Aorta (tissue), 5 donors: ENCODE results near the gene MFF. TPM values are rescaled to one million over a fixed set of nuclear protein-coding genes. Genes with fewer than 3 reads are reported as not detected.

Experiments
- ATAC-seq: fragments of 200-7000 bp; cut with Tn5 transposase; one replicate; pipeline ENCODE4 v1.9.1; 2022; ENCODE audit warnings: moderate library complexity; ENCODE audit not compliant: low FRiP score
- DNase-seq, 2 donors: peaks; one replicate each; pipeline ENCODE4 v3.0.0-alpha.2; 2020
- H3K27ac ChIP-seq, 2 donors: one replicate each; pipeline ENCODE4 v1.5.1; 2013; ENCODE audit warnings: low read length in 2 of 2, mild to moderate bottlenecking in 2 of 2, moderate library complexity in 2 of 2, control low read depth in 1 of 2, inconsistent platforms in 1 of 2, low read depth in 1 of 2
- H3K27me3 ChIP-seq, 2 donors: one replicate each; pipeline ENCODE4 v1.6.1; 2013; ENCODE audit warnings: control low read depth in 1 of 2, low read length in 1 of 2, mild to moderate bottlenecking in 1 of 2, moderate library complexity in 1 of 2; ENCODE audit not compliant: insufficient read depth in 2 of 2, control insufficient read depth in 1 of 2
- H3K36me3 ChIP-seq, 2 donors: one replicate each; pipeline ENCODE4 v1.6.1; 2013; ENCODE audit warnings: control low read depth in 1 of 2, low read length in 1 of 2, mild to moderate bottlenecking in 1 of 2; ENCODE audit not compliant: insufficient read depth in 2 of 2, control insufficient read depth in 1 of 2
- H3K4me1 ChIP-seq, 2 donors: one replicate each; pipeline ENCODE4 v1.6.1; 2013; ENCODE audit warnings: low read length in 2 of 2, control low read depth in 1 of 2, mild to moderate bottlenecking in 1 of 2, moderate library complexity in 1 of 2; ENCODE audit not compliant: insufficient read depth in 2 of 2, control insufficient read depth in 1 of 2
- H3K4me3 ChIP-seq, 2 donors: one replicate each; pipeline ENCODE4 v1.5.1; 2013; ENCODE audit warnings: low read length in 2 of 2, control low read depth in 1 of 2, mild to moderate bottlenecking in 1 of 2
- H3K9me3 ChIP-seq: one replicate; pipeline ENCODE4 v1.6.1; 2013; ENCODE audit warnings: mild to moderate bottlenecking, low read length; ENCODE audit not compliant: control insufficient read depth
- whole genome bisulfite sequencing, 2 donors: extraction: QIAGEN DNeasy Blood & Tissue Kit; methylation state at CpG; one replicate each; pipeline ENCODE4 v1.1.7; 2013; 5-methylcytosine and 5-hydroxymethylcytosine counted together
- intact Hi-C, 2 donors: fragments of 100-400 bp; cut with DNase I; formaldehyde crosslinking; loops; one replicate each; pipeline versions ENCODE4 v1.14.2 to v1.15.0; 2022
- polyA plus RNA-seq, 2 donors: library from polyadenylated mRNA; stranded (reverse); fragments of 200-250 nt; gene quantifications; one replicate each; pipeline ENCODE4 v1.2.3, GENCODE V29; 2013
- total RNA-seq, 2 donors: library from RNA; stranded (reverse); fragmentation: NEBNext Ultra II Directional; extraction: Animal tissue kit (Norgen Biotek cat#: 25700); gene quantifications; one replicate each; pipeline ENCODE4 v1.2.1, GENCODE V29; 2021
- donor health status: healthy with polysubstance abuse.
- donor health status: Bipolar disorder and iron deficiency.
- donor health status: DM: no; HTN: no; CAD: no.
- donor health status: DM: no; HTN: no; CAD: no.
- donor health status: DM: yes; HTN: yes; CAD: no.

The MFF gene
- total and polyA plus RNA-seq, 4 donors: 57.4 to 119 (median 87.2) TPM

GRCh38 chr2:227322530-227323205, 2.4 kb upstream of the MFF start:
- ATAC-seq (no peak), DNase-seq (no peak)
- H3K4me1 ChIP-seq: peaks cover 0 to 3% of the 10 kb centered on the region in 2 donors
- H3K4me3 ChIP-seq: no peak overlapping the region
- H3K9me3 ChIP-seq: no peaks in the 10 kb centered on the region
- H3K27me3 ChIP-seq: no peaks in the 10 kb centered on the region
- H3K27ac ChIP-seq: no peak overlapping the region
- 89 to 95% methylated on average over 5 of the region's 5 CpGs for WGBS, 2 donors
- H3K36me3 ChIP-seq: no peaks in the 10 kb centered on the region
- intact Hi-C loops: loop anchor here in 1 of 2 donors (10.0 kb wide), 1 partner anchor 142 kb away; no protein-coding TSS in a partner anchor

- DNase-seq: no peak
- peaks cover 0 to 3% of the 10 kb centered on the region in 2 donors for H3K4me1 ChIP-seq
- ATAC-seq: no peak
- intact Hi-C loops: loop anchor here in 1 of 2 donors (10.0 kb wide), 1 partner anchor 141 kb away; no protein-coding TSS in a partner anchor
- no peaks in the 10 kb centered on the region for H3K9me3 ChIP-seq
- no peaks in the 10 kb centered on the region for H3K27me3 ChIP-seq
- no peak overlapping the region for H3K4me3 ChIP-seq
- 97 to 98% methylated on average over 4 of the region's 4 CpGs for WGBS, 2 donors
- no peaks in the 10 kb centered on the region for H3K36me3 ChIP-seq
- H3K27ac ChIP-seq: no peak overlapping the region
Measured at GRCh38 chr2:227323818-227324217, 1.2 kb upstream of the MFF start.

- Histone ChIP-seq H3K4me3 (peak overlapping the region; percentile 85 to 97), H3K9me3 (no peaks in the 10 kb centered on the region), H3K27me3 (no peaks in the 10 kb centered on the region), H3K4me1 (peaks cover 0 to 3% of the 10 kb centered on the region in 2 donors), H3K36me3 (no peaks in the 10 kb centered on the region), H3K27ac (peak overlapping the region in 1 of 2 donors; percentile 73)
- 4 to 12% methylated on average over 6 of the region's 6 CpGs for WGBS, 2 donors
- no peak for ATAC-seq
- DNase-seq: no peak
- intact Hi-C loops: loop anchor here in 1 of 2 donors (10.0 kb wide), 1 partner anchor 140 kb away; no protein-coding TSS in a partner anchor
Measured at GRCh38 chr2:227324642-227324994, 433 bp upstream of the MFF start.

- H3K27ac ChIP-seq: peak overlapping the region in 1 of 2 donors; percentile 61
- 0% methylated on average over 13 of the region's 13 CpGs for WGBS, 2 donors
- ATAC-seq: peak; percentile 39
- no peaks in the 10 kb centered on the region for H3K9me3 ChIP-seq
- H3K4me1 ChIP-seq: peaks cover 0 to 3% of the 10 kb centered on the region in 2 donors
- intact Hi-C loops: loop anchor here (5.0 to 10.0 kb wide), 2 partner anchors 41 to 139 kb away; no protein-coding TSS in a partner anchor
- peak overlapping the region; percentile 95 to 97 for H3K4me3 ChIP-seq
- peak in 1 of 2 donors; percentile 60 for DNase-seq
- no peaks in the 10 kb centered on the region for H3K36me3 ChIP-seq
- no peaks in the 10 kb centered on the region for H3K27me3 ChIP-seq
Measured at GRCh38 chr2:227325839-227326195, 766 bp downstream of the MFF start.

- no peaks in the 10 kb centered on the region for H3K36me3 ChIP-seq
- no peaks in the 10 kb centered on the region for H3K9me3 ChIP-seq
- peaks cover 0 to 3% of the 10 kb centered on the region in 2 donors for H3K4me1 ChIP-seq
- H3K27ac ChIP-seq: no peak overlapping the region
- H3K4me3 ChIP-seq: no peak overlapping the region
- no peak for ATAC-seq
- 92 to 93% methylated on average over 6 of the region's 6 CpGs for WGBS, 2 donors
- intact Hi-C loops: loop anchor here (5.0 to 10.0 kb wide), 2 partner anchors 41 to 138 kb away; no protein-coding TSS in a partner anchor
- no peaks in the 10 kb centered on the region for H3K27me3 ChIP-seq
- no peak for DNase-seq
Measured at GRCh38 chr2:227326783-227327182, 1.7 kb downstream of the MFF start.

- Histone ChIP-seq H3K27ac (no peak overlapping the region), H3K27me3 (no peaks in the 10 kb centered on the region), H3K36me3 (peaks cover 3 to 5% of the 10 kb centered on the region in 2 donors), H3K9me3 (no peaks in the 10 kb centered on the region), H3K4me3 (no peak overlapping the region), H3K4me1 (no peaks in the 10 kb centered on the region)
- ATAC-seq (no peak), DNase-seq (no peak)
- WGBS, 2 donors: 97 to 99% methylated on average over 1 of the region's 1 CpG
- intact Hi-C loops: no loop called here
Measured at GRCh38 chr2:227335713-227336112, 10.7 kb downstream of the MFF start.

- H3K9me3 ChIP-seq: no peaks in the 10 kb centered on the region
- 99% methylated on average over 2 of the region's 2 CpGs for WGBS, 2 donors
- intact Hi-C loops: no loop called here
- ATAC-seq (no peak), DNase-seq (no peak)
- no peaks in the 10 kb centered on the region for H3K4me1 ChIP-seq
- no peaks in the 10 kb centered on the region for H3K27me3 ChIP-seq
- H3K36me3 ChIP-seq: peaks cover 3 to 5% of the 10 kb centered on the region in 2 donors
- H3K27ac ChIP-seq: no peak overlapping the region
- H3K4me3 ChIP-seq: no peak overlapping the region
Measured at GRCh38 chr2:227337442-227337841, 12.4 kb downstream of the MFF start.

- intact Hi-C loops: no loop called here
- DNase-seq: no peak
- Histone ChIP-seq H3K27ac (no peak overlapping the region), H3K4me1 (no peaks in the 10 kb centered on the region), H3K9me3 (no peaks in the 10 kb centered on the region), H3K4me3 (no peak overlapping the region), H3K36me3 (peaks cover 2 to 5% of the 10 kb centered on the region in 2 donors), H3K27me3 (no peaks in the 10 kb centered on the region)
- WGBS, 2 donors: 97% methylated on average over 2 of the region's 2 CpGs
- no peak for ATAC-seq
Measured at GRCh38 chr2:227339098-227339599, 14.1 kb downstream of the MFF start.

- Histone ChIP-seq H3K27me3 (no peaks in the 10 kb centered on the region), H3K4me3 (no peak overlapping the region), H3K4me1 (no peaks in the 10 kb centered on the region), H3K9me3 (no peaks in the 10 kb centered on the region), H3K36me3 (peaks cover 0 to 5% of the 10 kb centered on the region in 2 donors), H3K27ac (no peak overlapping the region)
- 70% methylated on average over 6 of the region's 6 CpGs for WGBS, 2 donors
- no peak for DNase-seq
- intact Hi-C loops: no loop called here
- ATAC-seq: no peak
Measured at GRCh38 chr2:227340106-227340505, 15.1 kb downstream of the MFF start.
